Brain microvascular endothelial cell (primary cell): ENCODE measurements around the gene GPD2.

Experiments
- DNase-seq: peaks from one replicate; pipeline ENCODE4 v3.0.0-alpha.2; 2020
- H3K27ac ChIP-seq: fragments of 250-450 bp; sonication (Bioruptor Pico); 2 replicates; pipeline ENCODE4 v1.5.1; 2020; ENCODE audit warnings: mild to moderate bottlenecking, moderate library complexity
- H3K27me3 ChIP-seq: fragments of 250-450 bp; sonication (Bioruptor Pico); replicated peaks from 2 replicates; pipeline ENCODE4 v1.5.1; 2020; ENCODE audit warnings: mild to moderate bottlenecking
- H3K36me3 ChIP-seq: fragments of 250-450 bp; sonication (Bioruptor Pico); replicated peaks from 2 replicates; pipeline ENCODE4 v1.5.1; 2020; ENCODE audit warnings: mild to moderate bottlenecking
- H3K4me3 ChIP-seq: 2 replicates; pipeline ENCODE4 v1.5.1; 2011; ENCODE audit warnings: low read depth, mild to moderate bottlenecking, control low read depth, low read length, moderate library complexity
- CTCF ChIP-seq: IDR thresholded peaks from 2 replicates; pipeline ENCODE4 v1.5.1; 2011; ENCODE audit warnings: low read depth, mild to moderate bottlenecking, moderate library complexity, low read length, control low read depth, inconsistent platforms; ENCODE audit errors: missing control alignments
- in situ Hi-C: cut with HindIII; loops from 2 replicates; pipeline ENCODE4 v1.10.0; 2017; ENCODE audit warnings: low sequenced_read_pairs, low pct_ligation_motif_present

Gene GPD2

GRCh38 chr2:156586621-156587020 is 150.4 kb downstream of the GPD2 start:
- TF ChIP-seq CTCF, result no peak
- DNase-seq, result no peak
- no peak overlapping the region for H3K4me3 ChIP-seq
- in situ Hi-C loops, result loop anchor here (25.0 kb wide), 1 partner anchor 249 kb away; the partner anchor contains the start of gene NR4A2
- H3K27ac ChIP-seq, result no peak overlapping the region
- no peaks in the 10 kb centered on the region for H3K36me3 ChIP-seq
- no peaks in the 10 kb centered on the region for H3K27me3 ChIP-seq

- peak; percentile 57 for TF ChIP-seq CTCF
- DNase-seq, result peak; percentile 21
- H3K27ac ChIP-seq, result no peak overlapping the region
Observed at GRCh38 chr2:156589381-156590079, 153.4 kb downstream of the GPD2 start.

GRCh38 chr2:156590085-156590739 is 154.0 kb downstream of the GPD2 start:
- Histone ChIP-seq H3K36me3 (no peaks in the 10 kb centered on the region), H3K27ac (no peak overlapping the region), H3K4me3 (no peak overlapping the region), H3K27me3 (no peaks in the 10 kb centered on the region)
- DNase-seq, result no peak
- no peak for TF ChIP-seq CTCF
- in situ Hi-C loops, result loop anchor here (25.0 kb wide), 1 partner anchor 253 kb away; the partner anchor contains the start of gene NR4A2

More at GRCh38 chr2:156589381-156590079, 153.4 kb downstream of the GPD2 start:
- in situ Hi-C loops, result loop anchor here (25.0 kb wide), 1 partner anchor 252 kb away; the partner anchor contains the start of gene NR4A2
- H3K4me3 ChIP-seq, result no peak overlapping the region
- H3K27me3 ChIP-seq, result no peaks in the 10 kb centered on the region
- H3K36me3 ChIP-seq, result no peaks in the 10 kb centered on the region

GRCh38 chr2:156592809-156593593 is 156.8 kb downstream of the GPD2 start:
- no peak for DNase-seq
- no peak overlapping the region for H3K27ac ChIP-seq
- no peaks in the 10 kb centered on the region for H3K36me3 ChIP-seq
- in situ Hi-C loops, result loop anchor here (25.0 kb wide), 1 partner anchor 256 kb away; the partner anchor contains the start of gene NR4A2
- H3K4me3 ChIP-seq, result no peak overlapping the region
- no peaks in the 10 kb centered on the region for H3K27me3 ChIP-seq
- no peak for TF ChIP-seq CTCF

- in situ Hi-C loops, result loop anchor here (25.0 kb wide), 1 partner anchor 256 kb away; the partner anchor contains the start of gene NR4A2
- Histone ChIP-seq H3K27ac (no peak overlapping the region), H3K4me3 (no peak overlapping the region), H3K36me3 (no peaks in the 10 kb centered on the region), H3K27me3 (no peaks in the 10 kb centered on the region)
- no peak for TF ChIP-seq CTCF
- no peak for DNase-seq
Observed at GRCh38 chr2:156593594-156593921, 157.4 kb downstream of the GPD2 start.
